Measurements from ENCODE around the gene EGR2. TPM values are rescaled to one million over a fixed set of nuclear protein-coding genes. Genes with fewer than 3 reads are reported as not detected.

EGR2 gene
- total and polyA plus RNA-seq, 8 donors = 0.76 to 14.2 (median 4.8) TPM

GRCh38 chr10:62839590-62839989 lies 23.4 kb upstream of the EGR2 start:
- no peak for TF ChIP-seq CTCF (IDR thresholded peaks at IDR 0.05)
- H3K27ac ChIP-seq = no peak overlapping the region

GRCh38 chr10:62831346-62831745 lies 15.2 kb upstream of the EGR2 start:
- H3K27ac ChIP-seq = no peak overlapping the region
- H3K27me3 ChIP-seq = no peaks in the 10 kb centered on the region
- TF ChIP-seq CTCF (IDR thresholded peaks at IDR 0.05) = no peak

More at GRCh38 chr10:62839590-62839989, 23.4 kb upstream of the EGR2 start:
- ATAC-seq (no peak), DNase-seq (no peak)
- no peaks in the 10 kb centered on the region for H3K4me1 ChIP-seq
- H3K36me3 ChIP-seq = no peaks in the 10 kb centered on the region
- H3K9me3 ChIP-seq = no peaks in the 10 kb centered on the region
- no peak overlapping the region for H3K4me3 ChIP-seq
- H3K27me3 ChIP-seq = no peaks in the 10 kb centered on the region
- intact Hi-C loops (cut with DNase I) = no loop called here

GRCh38 chr10:62830679-62831078 lies 14.5 kb upstream of the EGR2 start:
- H3K9me3 ChIP-seq = no peaks in the 10 kb centered on the region
- no peak overlapping the region for H3K4me3 ChIP-seq
- H3K36me3 ChIP-seq = no peaks in the 10 kb centered on the region
- peak in 1 of 4 donors; percentile 40 for DNase-seq
- H3K27me3 ChIP-seq = no peaks in the 10 kb centered on the region
- ATAC-seq = peak; percentile 54
- intact Hi-C loops (cut with DNase I) = no loop called here
- no peak overlapping the region for H3K27ac ChIP-seq
- H3K4me1 ChIP-seq = no peaks in the 10 kb centered on the region
- TF ChIP-seq CTCF (IDR thresholded peaks at IDR 0.05) = no peak

More at GRCh38 chr10:62831346-62831745, 15.2 kb upstream of the EGR2 start:
- DNase-seq = no peak
- H3K4me1 ChIP-seq = no peaks in the 10 kb centered on the region
- no peaks in the 10 kb centered on the region for H3K36me3 ChIP-seq
- H3K9me3 ChIP-seq = no peaks in the 10 kb centered on the region
- intact Hi-C loops (cut with DNase I) = no loop called here
- H3K4me3 ChIP-seq = no peak overlapping the region
- ATAC-seq = peak; percentile 34

- ATAC-seq = no peak
- intact Hi-C loops (cut with DNase I) = no loop called here
- Histone ChIP-seq H3K27me3 (no peaks in the 10 kb centered on the region), H3K27ac (no peak overlapping the region), H3K4me3 (no peak overlapping the region), H3K9me3 (no peaks in the 10 kb centered on the region), H3K36me3 (no peaks in the 10 kb centered on the region), H3K4me1 (no peaks in the 10 kb centered on the region)
- TF ChIP-seq CTCF (IDR thresholded peaks at IDR 0.05) = no peak
- DNase-seq = no peak
These were observed 13.5 kb upstream of the EGR2 start for GRCh38 chr10:62829622-62830021.

GRCh38 chr10:62826273-62826672 lies 10.1 kb upstream of the EGR2 start:
- H3K9me3 ChIP-seq = no peaks in the 10 kb centered on the region
- ATAC-seq = no peak
- intact Hi-C loops (cut with DNase I) = no loop called here
- peaks cover 0 to 13% of the 10 kb centered on the region in 2 donors for H3K27me3 ChIP-seq
- H3K4me1 ChIP-seq = no peaks in the 10 kb centered on the region
- no peak overlapping the region for H3K4me3 ChIP-seq
- DNase-seq = no peak
- TF ChIP-seq CTCF (IDR thresholded peaks at IDR 0.05) = no peak
- no peaks in the 10 kb centered on the region for H3K36me3 ChIP-seq
- no peak overlapping the region for H3K27ac ChIP-seq

Measured in left lung (tissue), 10 donors.